Stimulated activated CD8-positive, alpha-beta memory T cell treated with anti-CD3 and anti-CD28 coated beads, Interleukin-12 subunit alpha, Interleukin-12 subunit beta, amount 100 ng/mL, for 4 hours (primary cell): Measurements from ENCODE around the gene TDRD3.
"Not testable (repeated sequence)": the region's sequence is repeated elsewhere in the genome, so short reads cannot be mapped to it uniquely, and the experiment has no call there.

Experiments used
- DNase-seq: peaks from one replicate; pipeline ENCODE4 v3.0.0-alpha.2; 2020; ENCODE audit warnings: low read depth

Gene TDRD3

DNA sequence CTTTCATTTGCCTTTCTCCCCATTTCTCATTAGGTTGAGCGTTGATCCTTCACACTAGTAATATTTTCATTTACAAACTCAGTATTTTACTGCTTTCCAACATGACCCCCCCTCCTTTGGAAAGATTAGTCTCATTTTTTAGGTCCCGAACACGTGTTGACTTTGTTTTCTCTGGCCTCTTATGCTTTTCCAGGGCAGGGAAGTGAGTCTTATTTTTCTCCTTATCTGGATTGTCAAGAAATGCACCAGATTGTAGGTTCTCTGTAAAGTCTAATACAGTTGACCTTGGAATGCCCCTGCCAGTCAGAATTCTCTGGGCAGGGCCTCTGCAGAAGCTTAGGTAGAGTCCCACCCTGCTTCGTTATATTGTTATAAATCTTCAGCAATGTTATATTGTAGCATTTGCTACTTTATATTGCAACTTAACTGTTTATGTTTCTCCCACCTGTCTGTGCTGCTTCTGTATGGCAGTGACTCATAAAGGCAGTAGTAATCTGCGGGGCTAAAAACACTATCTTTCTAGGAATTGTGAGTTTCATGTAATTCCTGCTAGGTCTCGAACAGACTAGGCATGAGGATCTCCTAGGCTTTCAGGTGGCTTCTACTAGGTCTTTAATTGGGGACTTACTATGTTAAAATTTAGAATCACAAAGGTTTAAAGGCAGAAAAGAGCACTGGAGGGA is 2.0 kb downstream of the TDRD3 start:
- DNase-seq = no peak

DNA sequence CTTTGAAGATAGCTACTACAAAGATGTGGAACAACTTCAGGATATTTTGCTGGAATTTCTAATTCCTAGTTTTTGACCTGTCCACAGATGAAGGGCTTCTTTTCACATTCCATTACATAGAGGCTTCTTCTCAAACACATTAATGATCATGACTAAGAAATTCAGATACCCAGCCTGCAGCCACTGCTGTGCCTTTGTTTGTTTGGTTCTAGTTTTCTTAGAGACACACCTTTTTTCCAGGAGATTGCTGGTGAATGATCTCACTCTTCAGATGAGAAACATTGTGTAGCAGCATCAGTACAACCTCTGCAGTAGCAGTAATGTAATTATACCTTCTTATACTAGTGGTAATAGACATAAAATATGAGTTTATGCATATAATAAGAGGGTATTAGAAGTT is 5.0 kb downstream of the TDRD3 start:
- no peak for DNase-seq

DNA sequence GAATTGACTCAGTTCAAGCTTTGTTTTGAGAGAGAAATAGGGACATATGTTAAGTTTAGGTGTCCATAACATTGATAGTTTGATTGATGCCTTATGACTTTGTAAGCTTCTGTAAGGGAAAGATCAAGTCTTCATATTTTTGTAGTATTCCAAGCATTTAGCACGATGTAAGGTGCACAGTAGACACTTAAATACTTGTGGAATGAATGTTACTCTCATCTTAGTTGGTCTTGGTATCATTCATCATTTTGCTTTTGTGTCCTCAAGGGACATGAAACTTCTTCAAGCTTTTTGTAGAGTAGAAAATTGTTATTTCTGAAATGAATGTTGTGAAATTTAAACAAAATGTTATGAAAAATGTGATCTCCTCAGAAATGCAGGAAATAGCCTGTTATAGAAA is 10.1 kb downstream of the TDRD3 start:
- no peak for DNase-seq

DNA sequence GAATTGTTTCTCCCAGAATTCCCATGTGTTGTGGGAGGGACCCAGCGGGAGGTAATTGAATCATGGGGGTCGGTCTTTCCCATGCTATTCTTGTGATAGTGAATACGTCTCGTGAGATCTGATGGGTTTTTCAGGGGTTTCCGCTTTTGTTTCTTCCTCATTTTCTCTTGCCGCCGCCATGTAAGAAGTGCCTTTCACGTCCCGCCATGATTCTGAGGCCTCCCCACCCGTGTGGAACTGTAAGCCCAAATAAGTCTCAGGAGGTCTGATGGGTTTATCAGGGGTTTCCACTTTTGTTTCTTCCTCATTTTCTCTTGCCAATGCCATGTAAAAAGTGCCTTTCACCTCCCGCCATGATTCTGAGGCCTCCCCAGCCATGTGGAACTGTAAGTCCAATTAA is 10.8 kb downstream of the TDRD3 start:
- not testable (repeated sequence) for DNase-seq

- not testable (repeated sequence) for DNase-seq
Measured at GRCh38 chr13:60409574-60410292, 12.7 kb downstream of the TDRD3 start.

DNA sequence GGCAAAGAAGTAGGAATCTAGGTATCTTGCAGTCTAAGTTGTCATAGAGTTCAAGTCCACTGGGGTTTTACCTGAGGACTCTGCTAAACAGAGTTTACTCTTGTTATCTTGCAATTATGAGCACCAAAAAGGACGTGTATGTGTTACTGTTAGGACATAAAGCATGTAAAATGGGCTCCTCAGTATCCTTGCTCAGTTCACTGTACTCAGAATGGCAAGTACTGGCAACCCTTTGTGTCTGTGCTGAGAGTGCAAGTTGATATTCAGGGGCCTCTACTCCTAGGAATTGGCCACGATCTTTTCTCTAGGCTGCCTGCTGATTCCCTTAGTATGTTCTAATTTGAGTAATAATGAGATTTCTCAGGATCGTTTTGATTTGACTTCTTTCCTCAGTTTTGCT is 13.3 kb downstream of the TDRD3 start:
- no peak for DNase-seq

- no peak for DNase-seq
Measured at GRCh38 chr13:60411464-60411863, 14.4 kb downstream of the TDRD3 start.

DNA sequence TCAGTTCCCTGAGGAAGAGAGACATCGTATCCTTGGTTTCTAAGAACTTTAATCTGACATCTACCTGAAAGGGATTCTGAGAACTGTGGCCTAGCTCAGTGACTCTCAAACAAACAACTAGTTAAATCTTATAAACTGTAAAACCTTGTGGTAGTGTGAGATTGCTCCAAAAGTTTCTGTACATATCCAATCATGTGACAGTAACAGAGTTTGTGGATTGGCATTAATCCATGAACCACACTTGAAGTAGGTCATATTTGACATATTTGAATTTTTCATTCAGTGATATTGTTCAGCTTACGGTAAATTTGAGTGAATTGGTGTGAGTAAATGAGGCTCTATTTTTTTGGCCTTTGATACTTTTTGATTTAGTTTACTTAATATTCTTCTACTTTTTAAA is 15.0 kb downstream of the TDRD3 start:
- no peak for DNase-seq

DNA sequence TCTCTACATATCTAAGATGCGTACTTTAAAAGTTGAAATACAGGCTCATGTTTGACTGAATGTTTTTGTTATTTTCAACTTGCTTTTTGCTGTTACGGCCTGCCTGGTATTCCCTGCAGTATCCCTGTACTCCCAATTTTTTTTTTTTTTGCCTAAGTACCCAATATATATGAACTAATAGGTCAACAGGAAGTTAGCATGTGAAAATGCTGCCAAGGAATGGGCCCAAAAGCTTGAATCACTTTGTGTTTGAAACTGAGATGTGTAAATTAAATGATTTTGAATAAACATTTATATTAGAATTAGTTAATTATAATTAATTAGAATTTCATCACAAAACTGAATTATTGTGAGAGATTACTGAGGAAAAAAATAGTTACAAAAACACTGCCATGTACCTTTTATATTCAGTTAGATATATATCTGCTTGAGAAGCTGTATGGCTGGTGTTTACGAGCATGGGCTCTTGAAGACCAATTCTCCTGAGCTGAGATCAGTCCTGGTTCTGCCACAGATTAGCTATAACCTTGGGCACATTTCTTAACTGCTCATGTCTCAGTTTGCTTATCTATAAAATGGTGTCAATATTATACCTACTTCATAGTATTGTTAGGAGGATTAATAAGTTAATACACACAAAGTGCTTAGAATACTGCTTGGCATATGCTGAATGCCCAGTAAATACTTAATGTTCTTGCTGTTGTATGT is 16.0 kb downstream of the TDRD3 start:
- no peak for DNase-seq

GRCh38 chr13:60414177-60414576 is 17.2 kb downstream of the TDRD3 start:
- DNase-seq = no peak

DNA sequence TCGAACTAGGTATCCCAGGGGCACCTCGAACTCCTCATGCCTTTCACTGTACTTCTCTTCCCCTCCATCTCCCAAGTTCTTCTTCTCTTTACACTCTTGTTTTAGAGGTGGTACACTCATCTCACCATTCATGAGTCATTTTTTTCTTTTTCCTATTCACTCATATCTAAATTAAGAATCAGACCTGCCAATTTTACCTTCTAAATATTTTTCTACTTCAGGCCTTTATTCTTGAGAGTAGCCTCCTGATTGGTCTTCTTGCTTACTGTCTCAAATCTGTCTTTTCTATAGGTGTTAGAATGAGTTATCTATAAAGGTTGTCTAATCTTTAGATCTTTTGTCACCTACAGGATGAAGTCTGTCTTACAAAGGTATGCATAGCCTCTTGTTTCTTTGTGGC is 20.7 kb downstream of the TDRD3 start:
- no peak for DNase-seq

DNA sequence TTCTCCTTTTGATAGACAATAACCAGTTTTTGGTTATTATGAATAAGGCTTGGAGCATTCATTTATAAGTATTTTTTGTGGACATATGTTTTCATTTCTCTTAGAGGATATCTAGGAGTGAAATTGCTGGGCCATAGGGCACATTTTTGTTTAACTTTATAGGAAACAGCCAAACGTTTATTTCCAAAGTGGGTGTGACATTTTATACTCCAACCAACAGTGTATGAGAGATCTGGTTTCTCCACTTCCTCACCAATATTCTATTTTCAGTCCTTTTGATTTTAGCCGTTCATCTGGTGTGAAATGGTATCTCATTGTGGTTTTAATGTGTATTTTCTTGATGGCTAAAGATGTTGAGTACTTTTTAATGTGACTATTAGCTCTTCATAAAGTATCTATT is 21.9 kb downstream of the TDRD3 start:
- no peak for DNase-seq

GRCh38 chr13:60425332-60425731 is 28.3 kb downstream of the TDRD3 start:
- no peak for DNase-seq

- no peak for DNase-seq
Measured at GRCh38 chr13:60426075-60426474, 29.1 kb downstream of the TDRD3 start.

DNA sequence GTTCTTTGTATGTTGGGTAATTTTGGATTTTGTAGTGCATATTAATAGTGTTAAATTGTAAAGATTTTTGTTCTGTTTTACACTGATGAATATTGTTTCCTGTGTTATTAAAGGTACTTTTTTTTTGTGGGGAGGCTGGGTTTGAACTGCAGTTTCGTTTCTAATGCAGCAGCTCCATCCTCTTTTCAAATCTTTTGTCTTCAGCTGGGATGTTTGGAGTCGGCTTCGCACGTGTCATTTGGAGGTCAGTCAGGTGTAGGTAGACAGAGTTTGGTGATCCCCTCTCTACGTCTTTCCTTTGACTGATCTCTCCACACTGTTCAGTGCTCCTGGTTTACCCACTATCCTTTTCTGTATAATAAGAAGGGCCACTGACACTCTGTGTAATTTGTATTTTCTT is 30.3 kb downstream of the TDRD3 start:
- no peak for DNase-seq

DNA sequence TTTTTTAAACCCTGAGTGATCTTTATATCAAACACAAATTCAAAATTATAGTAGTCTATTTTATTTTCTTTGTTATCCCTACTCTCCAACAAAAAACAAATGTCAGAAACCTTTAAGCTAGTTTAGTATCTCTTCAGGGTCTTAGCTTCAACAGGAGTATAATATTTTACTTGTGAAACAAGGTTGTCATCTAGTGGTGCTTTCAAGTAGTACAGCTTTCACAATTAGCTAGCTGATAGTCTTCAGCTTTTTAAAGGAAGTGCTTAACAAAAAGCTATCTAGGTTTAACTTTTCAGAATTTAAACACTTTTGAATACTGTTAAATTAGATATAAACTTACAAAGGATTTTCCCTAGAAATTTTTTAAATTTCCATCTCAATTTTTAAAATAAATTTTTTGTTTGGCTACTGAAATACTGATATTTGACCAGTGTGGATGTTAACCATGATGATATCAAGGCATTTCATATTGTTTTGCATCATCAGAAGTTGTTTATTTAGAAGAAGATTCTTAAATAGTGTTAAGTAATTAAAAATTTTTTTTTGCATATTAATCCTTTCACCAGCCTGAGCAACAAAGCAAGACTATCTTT is 34.2 kb downstream of the TDRD3 start:
- DNase-seq = no peak

GRCh38 chr13:60433505-60433904 is 36.5 kb downstream of the TDRD3 start:
- no peak for DNase-seq

- no peak for DNase-seq
Measured at GRCh38 chr13:60435762-60436374, 38.8 kb downstream of the TDRD3 start.

DNA sequence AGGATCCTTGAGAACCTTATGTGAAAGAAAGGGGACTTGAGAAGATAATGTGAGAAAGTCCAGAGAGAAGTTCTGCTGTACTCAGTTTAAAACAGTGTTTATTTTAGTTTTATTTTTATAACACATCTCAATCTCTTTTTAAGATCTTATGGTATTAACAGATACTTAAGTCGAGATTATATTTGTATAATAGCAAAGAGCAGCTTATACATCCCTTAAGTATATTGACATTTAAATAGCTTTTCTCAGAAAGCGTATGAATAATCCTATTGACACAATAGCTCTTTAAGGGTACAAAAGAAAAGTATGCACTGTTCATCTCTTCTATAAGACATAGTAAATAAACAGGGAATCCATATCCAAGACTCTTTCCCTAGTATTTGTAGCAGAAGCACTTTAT is 42.2 kb downstream of the TDRD3 start:
- no peak for DNase-seq

- DNase-seq = no peak
Measured at GRCh38 chr13:60441761-60442160, 44.7 kb downstream of the TDRD3 start.

GRCh38 chr13:60448907-60449510 is 52.0 kb downstream of the TDRD3 start:
- DNase-seq = no peak

DNA sequence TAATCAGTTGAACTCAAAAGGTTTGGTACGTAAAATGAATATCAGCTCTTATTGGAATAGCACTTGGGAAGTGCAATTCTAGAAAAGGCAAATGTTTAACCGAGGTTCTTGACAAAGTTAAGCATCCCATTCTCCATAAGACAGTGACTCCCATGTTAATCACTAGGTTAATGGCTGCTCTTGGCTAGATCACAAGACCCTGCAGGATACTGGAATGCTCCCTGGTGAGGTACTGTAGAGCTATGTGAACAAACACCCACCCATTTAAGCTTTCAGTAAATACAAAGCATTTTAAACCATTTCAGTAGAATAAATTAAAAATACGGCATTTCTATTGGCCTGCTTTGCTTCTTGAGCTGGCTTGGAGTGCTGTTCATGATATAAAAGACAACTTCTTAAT is 56.5 kb downstream of the TDRD3 start:
- no peak for DNase-seq
